ENCODE data around the gene DYRK4. TPM values are rescaled to one million over a fixed set of nuclear protein-coding genes. Genes with fewer than 3 reads are reported as not detected.

The DYRK4 gene
- total RNA-seq, 2 donors from 2014 or later: 20.9 to 26.7 TPM

DNA sequence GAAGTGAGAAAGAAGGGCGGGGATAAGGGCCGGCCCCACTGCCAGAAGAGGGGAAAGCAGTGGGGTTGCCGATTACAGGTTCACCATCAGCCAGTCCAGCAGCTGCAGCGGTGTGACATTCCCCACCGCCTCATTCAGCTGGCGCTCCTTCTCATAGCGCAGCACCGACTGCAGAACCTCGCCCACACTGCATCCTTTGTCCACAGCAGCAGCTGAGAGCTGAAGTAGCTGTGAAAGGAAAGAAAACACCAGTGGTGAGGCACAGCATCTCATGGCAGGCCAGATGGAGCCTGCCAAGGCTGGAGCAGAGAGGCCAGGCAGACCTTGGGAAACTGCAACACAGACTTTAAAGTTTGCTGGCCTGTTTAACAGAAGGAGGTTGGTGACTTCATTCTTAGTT, 53.7 kb downstream of the DYRK4 start:
- peaks cover 10% of the 10 kb centered on the region for H3K36me3 ChIP-seq
- no peak for DNase-seq
- no peaks in the 10 kb centered on the region for H3K27me3 ChIP-seq
- no peak for TF ChIP-seq CTCF (IDR thresholded peaks at IDR 0.05)
- no peak overlapping the region for H3K27ac ChIP-seq
- intact Hi-C loops (cut with DNase I): no loop called here
- no peak overlapping the region for H3K9ac ChIP-seq (ENCODE audit: low read depth in 2 of 2, low read length in 2 of 2)
- no peaks in the 10 kb centered on the region for H3K9me3 ChIP-seq
- H3K4me1 ChIP-seq: no peaks in the 10 kb centered on the region
- H3K4me3 ChIP-seq: no peak overlapping the region

GRCh38 chr12:4621511-4621910, 59.5 kb downstream of the DYRK4 start:
- no peak overlapping the region for H3K4me3 ChIP-seq
- no peaks in the 10 kb centered on the region for H3K9me3 ChIP-seq
- no peak overlapping the region for H3K9ac ChIP-seq (ENCODE audit: low read depth in 2 of 2, low read length in 2 of 2)
- intact Hi-C loops (cut with DNase I): no loop called here
- DNase-seq: no peak
- no peaks in the 10 kb centered on the region for H3K27me3 ChIP-seq
- H3K27ac ChIP-seq: no peak overlapping the region
- no peak for TF ChIP-seq CTCF (IDR thresholded peaks at IDR 0.05)
- H3K36me3 ChIP-seq: no peaks in the 10 kb centered on the region
- no peaks in the 10 kb centered on the region for H3K4me1 ChIP-seq

GRCh38 chr12:4626543-4626942, 64.5 kb downstream of the DYRK4 start:
- Histone ChIP-seq H3K27me3 (no peaks in the 10 kb centered on the region), H3K9me3 (no peaks in the 10 kb centered on the region), H3K4me3 (no peak overlapping the region), H3K36me3 (no peaks in the 10 kb centered on the region), H3K27ac (no peak overlapping the region), H3K9ac (ENCODE audit: low read depth in 2 of 2, low read length in 2 of 2) (no peak overlapping the region), H3K4me1 (no peaks in the 10 kb centered on the region)
- no peak for DNase-seq
- TF ChIP-seq CTCF (IDR thresholded peaks at IDR 0.05): no peak
- intact Hi-C loops (cut with DNase I): no loop called here

DNA sequence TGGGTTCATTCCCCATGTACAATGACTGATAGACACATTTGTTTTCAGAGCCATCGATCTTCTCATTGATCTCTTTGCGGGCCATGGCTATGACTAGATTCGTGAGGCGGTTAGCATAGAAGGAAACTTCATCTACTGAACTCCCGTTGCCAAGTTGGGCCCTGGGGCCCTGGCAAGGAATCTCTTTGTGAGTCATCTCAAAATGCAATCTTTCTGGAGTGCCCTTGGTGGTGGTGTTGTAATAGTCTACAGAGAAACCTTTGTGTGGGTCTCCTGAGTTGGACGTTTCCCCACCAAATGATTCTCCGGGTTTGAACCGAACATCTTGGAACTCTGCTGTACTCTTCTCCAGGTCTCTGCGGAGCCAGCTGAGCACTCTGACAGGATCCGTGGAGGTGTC, 66.4 kb downstream of the DYRK4 start:
- no peaks in the 10 kb centered on the region for H3K27me3 ChIP-seq
- no peaks in the 10 kb centered on the region for H3K4me1 ChIP-seq
- intact Hi-C loops (cut with DNase I): no loop called here
- H3K27ac ChIP-seq: no peak overlapping the region
- TF ChIP-seq CTCF (IDR thresholded peaks at IDR 0.05): no peak
- H3K9me3 ChIP-seq: no peaks in the 10 kb centered on the region
- no peak overlapping the region for H3K4me3 ChIP-seq
- H3K36me3 ChIP-seq: no peaks in the 10 kb centered on the region
- no peak overlapping the region for H3K9ac ChIP-seq (ENCODE audit: low read depth in 2 of 2, low read length in 2 of 2)
- DNase-seq: no peak

- Histone ChIP-seq H3K27me3 (no peaks in the 10 kb centered on the region), H3K9ac (ENCODE audit: low read depth in 2 of 2, low read length in 2 of 2) (no peak overlapping the region), H3K36me3 (no peaks in the 10 kb centered on the region), H3K4me3 (no peak overlapping the region), H3K27ac (no peak overlapping the region), H3K9me3 (no peaks in the 10 kb centered on the region), H3K4me1 (no peaks in the 10 kb centered on the region)
- no peak for TF ChIP-seq CTCF (IDR thresholded peaks at IDR 0.05)
- intact Hi-C loops (cut with DNase I): no loop called here
- no peak for DNase-seq
These were observed 68.3 kb downstream of the DYRK4 start for GRCh38 chr12:4630262-4630661.

- intact Hi-C loops (cut with DNase I): no loop called here
- Histone ChIP-seq H3K36me3 (no peaks in the 10 kb centered on the region), H3K9me3 (no peaks in the 10 kb centered on the region), H3K4me3 (no peak overlapping the region), H3K9ac (ENCODE audit: low read depth in 2 of 2, low read length in 2 of 2) (no peak overlapping the region), H3K4me1 (no peaks in the 10 kb centered on the region), H3K27ac (no peak overlapping the region), H3K27me3 (no peaks in the 10 kb centered on the region)
- no peak for TF ChIP-seq CTCF (IDR thresholded peaks at IDR 0.05)
- no peak for DNase-seq
These were observed 81.7 kb downstream of the DYRK4 start for GRCh38 chr12:4643747-4644146.

All from colonic mucosa (tissue), 4 donors.